HG03457 (cell line): ENCODE measurements around the gene CLSTN3.
"Not testable (repeated sequence)": the region's sequence is repeated elsewhere in the genome, so short reads cannot be mapped to it uniquely, and the experiment has no call there.

ENCODE experiments used
- ATAC-seq: cut with Tn5 transposase; IDR thresholded peaks from one replicate; pipeline ENCODE4 v1.9.1; 2021; ENCODE audit warnings: moderate number of reproducible peaks; ENCODE audit not compliant: unreplicated experiment

CLSTN3 gene

GRCh38 chr12:7103837-7104584 is 26.2 kb upstream of the CLSTN3 start:
- ATAC-seq, result no peak

DNA sequence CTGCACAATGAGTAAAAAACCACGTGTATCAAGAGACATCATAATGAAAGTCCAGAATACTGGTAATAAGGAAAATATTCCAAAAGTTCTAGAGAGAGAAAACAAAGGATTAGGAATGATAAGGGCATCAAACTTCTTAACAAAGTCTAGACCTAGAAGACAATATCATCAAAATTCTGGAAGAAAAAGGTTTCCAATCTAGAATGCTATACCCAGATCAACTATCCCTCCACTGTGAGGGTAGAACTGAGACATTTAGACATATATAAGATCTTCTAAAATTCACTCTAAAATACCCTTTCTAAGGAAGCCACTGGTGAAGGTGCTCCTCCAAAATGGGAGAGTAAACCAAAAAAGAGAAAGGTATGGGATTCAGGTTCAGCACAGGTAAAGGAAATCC is 24.1 kb upstream of the CLSTN3 start:
- no peak for ATAC-seq

GRCh38 chr12:7107181-7107580 is 23.0 kb upstream of the CLSTN3 start:
- not testable (repeated sequence) for ATAC-seq

DNA sequence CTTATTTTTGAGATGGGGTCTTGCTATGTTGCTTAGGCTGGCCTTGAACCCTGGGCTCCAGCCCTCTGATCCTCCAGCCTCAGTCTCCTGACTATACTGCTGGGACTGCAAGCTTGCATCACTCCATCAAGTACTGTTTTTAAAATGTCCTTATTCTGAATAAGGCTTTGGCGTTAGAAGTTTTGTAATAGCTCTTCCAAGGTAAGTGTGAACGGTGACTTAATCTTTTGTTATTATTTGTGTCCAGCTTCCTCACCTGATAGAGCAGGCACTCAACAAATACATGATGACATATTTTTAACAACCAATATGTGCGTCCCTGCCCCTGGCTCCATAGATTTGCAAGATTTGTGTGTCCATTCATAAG is 22.6 kb upstream of the CLSTN3 start:
- ATAC-seq, result no peak

DNA sequence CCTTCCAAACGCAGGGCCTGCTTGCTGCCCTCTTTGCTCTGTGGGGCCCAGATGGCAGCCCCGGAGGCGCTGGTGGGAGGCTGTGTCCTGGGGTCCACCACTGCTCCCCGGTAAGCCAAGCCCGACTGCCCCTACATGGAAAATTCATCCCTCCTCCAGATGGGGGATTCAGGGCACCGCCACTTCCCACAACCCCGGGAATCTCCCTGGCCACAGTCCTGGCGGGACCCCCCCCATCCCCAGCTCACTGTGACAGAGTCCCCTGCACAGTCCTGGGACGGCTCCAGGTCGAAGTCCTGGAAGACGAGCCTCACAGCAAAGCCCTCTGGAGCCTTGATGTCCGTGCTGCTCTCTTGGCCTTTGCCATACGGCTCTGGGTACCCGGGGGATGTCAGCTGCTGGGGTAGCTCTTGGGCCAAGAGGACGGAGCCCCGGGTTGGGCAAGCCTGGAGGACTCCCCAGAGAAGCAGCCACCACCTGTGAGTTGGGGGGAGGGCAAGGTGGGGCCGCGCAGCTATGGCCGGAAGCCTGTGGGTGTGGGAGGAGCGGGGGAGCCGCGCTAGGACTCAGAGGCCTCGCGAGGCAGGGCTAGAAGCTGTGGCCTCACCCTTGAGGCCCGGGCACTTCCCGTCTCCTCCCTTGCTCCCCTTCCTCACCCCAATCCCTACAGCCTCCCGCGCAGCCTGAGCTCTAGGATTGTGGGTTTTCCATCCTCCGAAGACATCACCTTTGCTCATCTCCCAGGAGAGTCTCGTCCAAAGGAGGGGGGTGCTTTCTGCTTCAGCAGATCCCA is 22.0 kb upstream of the CLSTN3 start:
- peak; percentile 65 for ATAC-seq

DNA sequence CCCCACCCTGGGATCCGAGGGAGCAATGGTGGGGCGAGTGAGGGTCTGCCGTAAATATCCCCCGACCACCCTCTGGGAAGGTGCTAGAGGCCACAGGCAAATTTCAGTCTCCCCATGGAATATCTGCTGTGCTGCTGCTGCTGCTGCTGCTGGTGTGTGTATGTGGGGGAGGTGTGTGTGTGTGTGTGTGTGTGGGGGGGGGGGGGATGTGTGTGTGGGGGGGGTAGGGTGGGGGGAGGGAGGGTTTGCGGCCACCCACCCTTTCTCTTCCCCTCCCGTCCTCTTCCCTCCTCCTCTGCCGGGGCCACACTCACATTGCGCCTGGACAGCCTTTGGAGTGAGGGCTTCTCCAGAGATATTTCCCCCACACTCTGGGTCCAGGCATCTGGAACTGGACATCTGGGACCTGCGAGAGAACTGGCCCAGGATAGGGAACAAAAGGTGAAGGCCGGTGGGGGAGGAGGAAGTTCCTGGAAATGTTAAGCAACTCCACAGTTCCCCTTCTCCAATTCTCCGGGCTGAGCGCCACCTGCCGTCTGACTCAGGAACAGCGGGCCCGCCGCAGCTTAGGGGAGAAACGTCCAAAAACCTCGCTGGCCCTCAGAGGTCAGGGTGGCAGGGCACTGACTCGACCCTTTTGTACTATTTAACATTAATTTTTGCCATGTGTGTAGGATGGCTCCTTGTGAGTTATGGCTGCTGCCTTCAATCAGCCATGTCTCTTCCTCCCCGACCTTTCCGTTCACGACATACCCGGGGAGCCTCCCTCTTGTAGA is 21.2 kb upstream of the CLSTN3 start, which contains the start of gene C1RL:
Gene C1RL, minus strand, starts transcription at position 419 of the 776 bp plus-strand sequence. Its CDS starts 34 bp downstream, at position 385.
- ATAC-seq, result no peak

DNA sequence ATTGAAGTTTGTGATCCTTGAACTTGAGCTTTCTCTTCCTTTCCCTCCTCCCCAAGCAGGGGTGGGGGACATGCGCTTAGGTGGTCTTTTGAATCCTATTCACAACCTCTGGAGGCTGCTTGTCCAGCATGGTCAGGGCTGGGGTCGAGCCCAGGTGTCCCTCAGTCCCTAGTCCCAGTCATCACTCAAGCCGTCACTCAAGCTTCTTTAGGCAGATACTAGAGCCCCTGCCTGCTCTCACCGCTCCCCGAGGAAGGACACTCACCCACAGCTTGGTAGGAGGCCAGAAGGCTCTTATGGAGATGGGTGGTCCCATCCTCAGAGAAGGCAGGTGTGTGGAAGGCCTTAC is 20.6 kb upstream of the CLSTN3 start:
- no peak for ATAC-seq

DNA sequence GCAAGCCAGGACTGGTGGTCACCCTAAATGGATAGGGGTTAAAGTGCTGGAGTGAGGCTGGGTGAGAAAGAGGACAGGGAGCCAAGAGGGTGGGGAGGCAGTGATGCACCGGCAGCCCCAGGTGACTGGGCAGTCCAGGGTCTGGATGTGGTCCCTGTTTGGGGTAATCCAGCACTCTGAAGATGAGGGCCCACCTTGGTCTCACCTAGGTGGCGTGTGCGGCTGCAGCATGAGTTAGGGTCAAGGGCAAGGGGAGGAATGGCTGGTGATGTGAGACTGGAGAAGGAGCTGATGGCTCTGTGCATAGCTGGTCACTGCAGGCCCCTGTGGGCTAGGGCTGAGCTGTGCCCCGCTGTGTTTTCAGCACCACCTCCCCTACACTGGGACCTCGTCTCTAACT is 19.5 kb upstream of the CLSTN3 start:
- ATAC-seq, result no peak

- no peak for ATAC-seq
Observed at GRCh38 chr12:7112041-7112440, 18.1 kb upstream of the CLSTN3 start.

DNA sequence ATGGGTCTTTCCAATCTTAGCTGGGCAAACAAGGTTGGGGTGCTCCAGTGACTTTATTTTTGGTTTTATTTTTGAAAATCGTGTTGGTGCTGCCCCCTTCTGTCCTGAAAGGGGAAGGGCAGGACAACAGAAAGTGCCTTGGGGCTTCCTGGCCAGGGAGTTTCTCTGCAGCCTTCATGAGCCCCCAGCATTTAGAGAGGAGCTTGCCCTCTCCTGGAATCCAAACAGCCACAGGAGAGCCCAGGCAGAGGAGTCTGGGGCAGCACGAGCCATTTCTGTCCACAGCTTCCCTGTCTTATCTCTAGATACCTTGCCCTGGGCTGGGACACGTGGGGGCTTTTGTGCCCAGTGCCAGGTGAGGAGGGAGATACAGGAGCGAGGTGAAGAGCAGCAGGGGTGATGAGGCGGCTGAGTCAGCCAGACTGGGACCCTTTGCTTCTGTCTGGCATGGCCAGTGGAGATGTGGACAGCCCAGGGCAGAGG is 16.7 kb upstream of the CLSTN3 start:
- no peak for ATAC-seq

- no peak for ATAC-seq
Observed at GRCh38 chr12:7114008-7114407, 16.2 kb upstream of the CLSTN3 start.

GRCh38 chr12:7114851-7115250 is 15.3 kb upstream of the CLSTN3 start:
- ATAC-seq, result no peak

- ATAC-seq, result no peak
Observed at GRCh38 chr12:7116196-7116595, 14.0 kb upstream of the CLSTN3 start.

GRCh38 chr12:7116916-7117315 is 13.3 kb upstream of the CLSTN3 start:
- ATAC-seq, result no peak

GRCh38 chr12:7117670-7118069 is 12.5 kb upstream of the CLSTN3 start:
- ATAC-seq, result no peak

DNA sequence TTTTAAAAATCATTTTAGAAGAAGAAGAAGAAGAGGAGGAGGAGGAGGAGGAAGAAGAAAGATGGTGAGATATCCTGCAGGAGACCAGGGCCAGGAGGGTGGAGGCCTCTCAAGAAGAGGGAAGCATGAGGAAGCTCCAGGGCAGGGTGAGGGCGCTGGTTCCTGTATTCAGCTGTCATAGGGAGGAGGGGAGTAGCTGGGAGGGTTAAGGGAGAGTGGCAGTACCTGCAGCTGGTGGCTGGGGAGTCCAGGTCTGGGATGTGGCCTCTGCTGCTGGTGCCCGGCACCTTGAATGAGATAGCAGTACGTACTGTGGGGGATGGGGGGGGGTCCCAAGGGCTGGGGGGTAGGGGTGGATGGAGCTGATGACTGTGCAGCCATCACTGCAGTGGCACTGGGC is 11.3 kb upstream of the CLSTN3 start:
- ATAC-seq, result no peak

- no peak for ATAC-seq
Observed at GRCh38 chr12:7120166-7120565, 10.0 kb upstream of the CLSTN3 start.

- ATAC-seq, result no peak
Observed at GRCh38 chr12:7121324-7121723, 8.8 kb upstream of the CLSTN3 start.

DNA sequence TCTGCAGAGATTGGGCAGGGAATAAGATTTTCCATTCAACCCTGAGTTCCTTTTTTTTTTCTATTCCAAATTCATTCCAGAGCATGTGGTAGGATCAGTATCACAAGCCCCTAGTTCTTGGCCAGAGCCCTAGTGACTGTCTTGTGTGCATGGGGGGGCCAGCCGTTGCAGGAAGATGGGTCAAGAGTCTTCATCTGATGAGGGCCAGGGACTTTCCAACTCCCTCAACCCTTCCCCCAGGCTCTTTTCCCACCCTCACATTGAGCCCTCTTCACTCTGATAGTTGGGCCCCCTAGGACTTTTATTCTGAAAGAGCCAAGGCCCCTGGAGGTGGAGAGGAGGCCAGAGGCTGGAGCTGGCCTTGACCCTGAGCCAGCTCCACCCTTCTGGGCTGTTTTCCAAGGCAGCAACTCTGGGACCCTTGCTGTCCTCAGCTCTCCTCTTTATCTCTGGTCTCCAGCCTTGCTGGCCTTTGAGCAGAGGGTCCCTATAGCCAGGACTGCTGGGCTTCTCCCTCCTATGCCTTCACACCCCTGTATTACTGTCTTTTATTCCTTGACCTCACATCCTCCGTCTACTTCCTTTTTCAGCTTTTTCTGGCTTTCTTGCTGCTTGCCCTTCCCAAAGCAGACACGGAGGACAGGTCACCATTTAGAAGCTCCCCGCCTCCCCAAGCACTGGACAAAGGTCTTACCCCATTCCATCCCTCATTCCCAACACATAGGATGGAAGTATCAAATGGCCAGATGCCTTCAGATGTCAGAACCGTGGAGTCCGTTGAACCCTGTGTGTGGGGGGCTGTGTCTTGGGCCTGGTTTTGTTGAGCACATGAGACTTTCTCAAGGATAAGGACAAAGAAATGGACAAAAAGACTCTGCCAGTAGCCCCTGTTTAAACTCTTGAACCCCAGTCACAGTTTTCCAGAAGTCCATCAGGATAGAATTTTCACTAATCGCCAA is 7.1 kb upstream of the CLSTN3 start:
- no peak for ATAC-seq

DNA sequence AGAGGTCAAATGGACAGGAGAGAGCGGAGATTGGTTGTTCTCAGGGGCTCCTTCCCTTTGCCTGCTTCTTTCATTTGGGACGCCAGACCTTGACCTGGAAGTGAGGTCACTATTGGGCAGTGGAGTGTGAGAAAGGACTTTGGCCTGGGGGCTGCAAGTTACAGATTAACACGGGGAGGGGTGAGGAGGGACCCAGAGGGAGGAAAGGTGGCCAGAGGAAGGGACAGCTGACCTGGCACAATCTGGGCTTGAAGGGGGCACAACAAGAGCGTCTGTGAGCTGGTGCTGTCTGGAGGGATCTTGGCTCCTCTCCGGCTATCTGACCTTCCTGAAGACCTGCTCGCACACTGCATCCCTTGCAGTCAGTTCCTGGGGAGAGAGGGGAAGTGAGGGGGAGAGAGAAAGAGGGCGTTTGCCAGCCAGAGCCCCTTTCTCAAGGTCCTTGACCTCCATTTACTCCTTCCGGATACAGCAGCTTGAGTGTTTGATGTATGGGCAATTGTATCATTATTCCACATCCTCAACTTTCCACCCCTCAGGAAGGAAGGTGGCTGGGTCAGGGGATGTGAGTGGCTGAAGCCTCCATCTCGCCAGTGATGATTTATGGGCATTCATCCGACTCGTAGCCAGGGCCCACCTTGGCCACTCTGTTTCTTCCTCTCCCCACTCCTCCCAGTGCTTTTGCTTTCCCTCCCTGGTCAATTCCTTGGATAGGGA is 6.2 kb upstream of the CLSTN3 start:
- no peak for ATAC-seq
